Activated B cell treated with CpG ODN at 0.5 μM for 24 hours (primary cell): ENCODE results near the gene PRKAR2A. TPM values are rescaled to one million over a fixed set of nuclear protein-coding genes. Genes with fewer than 3 reads are reported as not detected.
"Not testable (repeated sequence)": the region's sequence is repeated elsewhere in the genome, so short reads cannot be mapped to it uniquely, and the experiment has no call there.

Experiments
- ATAC-seq: fragments of 200-7000 bp; cut with Tn5 transposase; one replicate; pipeline ENCODE4 v1.10.0; 2021; ENCODE audit warnings: low read depth, mild to moderate bottlenecking, moderate library complexity
- CTCF ChIA-PET: fragments of 350-600 bp; sonication (Branson Sonifier 250); formaldehyde crosslinking; loops from one replicate; lab custom pipeline; 2021; ENCODE audit warnings: antibody characterized with exemption; lab: Charles Lee
- POLR2A ChIA-PET: fragments of 350-600 bp; sonication (Branson Sonifier 250); formaldehyde crosslinking; loops from one replicate; lab custom pipeline; 2021; ENCODE audit warnings: antibody characterized with exemption; lab: Charles Lee
- DNase-seq: peaks from one replicate; pipeline ENCODE4 v3.0.0; 2022
- H3K27ac Mint-ChIP-seq: one replicate; pipeline ENCODE4 v1.8.0; 2020; ENCODE audit warnings: mixed read lengths
- H3K27me3 Mint-ChIP-seq: one replicate; pipeline ENCODE4 v1.8.0; 2021; ENCODE audit warnings: mixed read lengths
- H3K36me3 Mint-ChIP-seq: one replicate; pipeline ENCODE4 v1.8.0; 2021; ENCODE audit warnings: low read depth, mixed read lengths
- H3K4me1 Mint-ChIP-seq: one replicate; pipeline ENCODE4 v1.8.0; 2021; ENCODE audit warnings: mixed read lengths
- H3K4me3 Mint-ChIP-seq: one replicate; pipeline ENCODE4 v1.8.0; 2020; ENCODE audit warnings: mild to moderate bottlenecking, mixed read lengths
- H3K9me3 Mint-ChIP-seq: one replicate; pipeline ENCODE4 v1.8.0; 2020; ENCODE audit warnings: mixed read lengths
- intact Hi-C: fragments of 100-400 bp; cut with micrococcal nuclease; formaldehyde crosslinking; loops from one replicate; pipeline ENCODE4 v1.15.1; 2024
- total RNA-seq: library from RNA; stranded (reverse); gene quantifications from 2 replicates; pipeline ENCODE4 v1.2.3, GENCODE V29; 2022
- TF ChIP-seq, protein P1 (sequence below): fragments of 200-600 bp; IDR thresholded peaks from one replicate; pipeline ENCODE4 v1.8.0; 2022; ENCODE audit warnings: antibody characterized with exemption, mild to moderate bottlenecking

PRKAR2A gene
- total RNA-seq, 1 donor from 2014 or later = 28.0 TPM

DNA sequence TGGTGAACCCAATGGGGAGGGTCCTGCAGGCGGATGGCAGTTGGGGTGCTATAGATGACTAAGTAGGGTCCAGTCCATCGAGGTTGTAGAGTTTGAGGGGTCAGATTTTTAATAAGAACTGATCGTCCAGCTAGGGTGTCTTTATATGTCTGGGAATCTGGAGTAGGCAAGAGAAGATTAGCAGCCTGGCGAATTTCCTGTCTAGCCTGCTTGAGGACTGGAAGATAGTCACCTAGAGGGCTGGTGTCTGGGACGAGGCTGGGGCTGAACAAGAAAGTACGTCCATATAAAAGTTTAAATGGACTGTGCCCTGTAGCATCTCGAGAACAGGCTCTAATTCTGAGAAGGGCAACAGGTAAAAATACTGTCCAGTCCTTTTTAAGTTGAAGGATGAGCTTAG is 123.9 kb downstream of the PRKAR2A start:
- Mint-ChIP-seq H3K27ac (no peak overlapping the region), H3K9me3 (no peaks in the 10 kb centered on the region), H3K36me3 (no peaks in the 10 kb centered on the region), H3K27me3 (peaks cover 6% of the 10 kb centered on the region), H3K4me3 (no peak overlapping the region), H3K4me1 (no peaks in the 10 kb centered on the region)
- ChIA-PET POLR2A (no interaction called here), CTCF (no interaction called here)
- TF ChIP-seq, protein P1, sequence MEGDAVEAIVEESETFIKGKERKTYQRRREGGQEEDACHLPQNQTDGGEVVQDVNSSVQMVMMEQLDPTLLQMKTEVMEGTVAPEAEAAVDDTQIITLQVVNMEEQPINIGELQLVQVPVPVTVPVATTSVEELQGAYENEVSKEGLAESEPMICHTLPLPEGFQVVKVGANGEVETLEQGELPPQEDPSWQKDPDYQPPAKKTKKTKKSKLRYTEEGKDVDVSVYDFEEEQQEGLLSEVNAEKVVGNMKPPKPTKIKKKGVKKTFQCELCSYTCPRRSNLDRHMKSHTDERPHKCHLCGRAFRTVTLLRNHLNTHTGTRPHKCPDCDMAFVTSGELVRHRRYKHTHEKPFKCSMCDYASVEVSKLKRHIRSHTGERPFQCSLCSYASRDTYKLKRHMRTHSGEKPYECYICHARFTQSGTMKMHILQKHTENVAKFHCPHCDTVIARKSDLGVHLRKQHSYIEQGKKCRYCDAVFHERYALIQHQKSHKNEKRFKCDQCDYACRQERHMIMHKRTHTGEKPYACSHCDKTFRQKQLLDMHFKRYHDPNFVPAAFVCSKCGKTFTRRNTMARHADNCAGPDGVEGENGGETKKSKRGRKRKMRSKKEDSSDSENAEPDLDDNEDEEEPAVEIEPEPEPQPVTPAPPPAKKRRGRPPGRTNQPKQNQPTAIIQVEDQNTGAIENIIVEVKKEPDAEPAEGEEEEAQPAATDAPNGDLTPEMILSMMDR = no peak
- no peak for DNase-seq
- ATAC-seq = no peak
- intact Hi-C loops = no loop called here

DNA sequence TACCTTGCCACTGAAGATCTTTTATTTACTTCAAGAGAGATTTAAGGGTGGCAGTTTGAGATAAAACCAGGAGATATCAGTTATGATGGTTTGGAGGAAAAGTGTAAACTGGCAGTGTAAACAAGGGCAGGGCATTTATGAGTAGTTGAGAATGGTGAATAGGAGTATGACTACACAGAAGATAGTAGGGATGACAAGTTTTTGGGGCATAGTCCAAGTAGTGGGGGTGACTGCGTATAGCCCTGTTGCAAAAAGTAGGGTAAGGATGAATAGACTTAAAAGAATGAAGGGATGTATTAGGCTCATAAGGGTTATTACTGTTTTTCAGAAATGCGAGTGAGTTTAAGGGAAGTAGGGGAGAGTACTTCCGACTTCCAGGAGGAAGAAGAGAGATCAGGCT is 124.4 kb downstream of the PRKAR2A start:
- POLR2A ChIA-PET, H3K27ac Mint-ChIP-seq, H3K36me3 Mint-ChIP-seq, intact Hi-C loops, CTCF ChIA-PET, DNase-seq, H3K4me3 Mint-ChIP-seq, H3K4me1 Mint-ChIP-seq, H3K27me3 Mint-ChIP-seq, H3K9me3 Mint-ChIP-seq, ATAC-seq: not testable (repeated sequence)

DNA sequence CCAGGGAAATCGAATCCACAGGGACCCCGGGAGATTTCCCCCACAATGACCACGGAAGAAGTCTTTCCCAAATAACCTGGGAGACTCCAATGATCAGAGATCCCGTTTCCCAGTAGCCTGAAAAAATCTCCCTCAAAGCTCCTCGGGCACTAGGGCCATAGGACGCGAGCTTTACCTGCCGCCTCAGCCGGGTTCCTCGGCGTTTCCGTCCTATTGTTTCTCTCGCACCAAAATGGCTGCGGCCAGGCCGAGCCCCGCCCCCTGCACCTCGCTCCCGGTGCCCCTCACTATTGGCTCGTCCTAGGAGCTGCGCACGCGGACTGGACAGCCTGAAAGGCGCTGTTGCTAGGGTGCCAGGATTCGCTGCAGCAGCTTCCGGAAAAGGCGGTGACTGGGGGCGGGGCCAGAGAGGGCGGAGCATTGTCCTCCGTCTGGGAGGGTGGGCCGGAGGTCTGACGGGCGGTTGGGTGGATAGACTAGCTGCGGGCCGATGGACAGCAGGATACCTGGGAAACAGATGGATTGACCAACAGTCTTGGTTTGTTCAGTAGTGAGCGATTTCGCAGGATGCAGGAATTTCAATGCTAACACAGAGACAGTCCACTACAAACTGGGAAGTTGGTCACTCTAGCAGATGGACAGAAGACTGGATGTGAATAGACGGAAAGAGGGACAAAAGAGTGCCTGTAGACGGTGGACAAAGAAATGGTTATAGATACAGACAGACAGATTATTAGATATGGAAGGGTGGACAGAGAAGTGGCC is 130.5 kb downstream of the PRKAR2A start, which contains the start of gene IP6K2:
TSS of gene IP6K2 (minus strand) at position 240 of the 765 bp plus-strand sequence. CDS start 21,930 bp downstream, outside the sequence.
- CTCF ChIA-PET = interaction anchor here (1.0 to 1.4 kb wide), 2 partner anchors 19 to 281 kb away, joined by 3 read pairs; no protein-coding TSS in a partner anchor
- peak within 1 kb of the TSS; percentile 94 for H3K27ac Mint-ChIP-seq
- ATAC-seq (peak; percentile 99), DNase-seq (peak; percentile 98)
- intact Hi-C loops = loop anchor here (1.0 to 10.0 kb wide), 9 partner anchors 32 to 1605 kb away; partner anchors contain the start of genes ARIH2, ATRIP, CCDC51 and HYAL2
- H3K36me3 Mint-ChIP-seq = peaks cover 30% of the 10 kb centered on the region
- POLR2A ChIA-PET = interaction anchor here (0.6 to 1.6 kb wide), 17 partner anchors 9 to 629 kb away, joined by 3 to 13 read pairs (median 5); partner anchors contain the start of genes ARIH2, IMPDH2, NCKIPSD and NDUFAF3
- peaks cover 4% of the 10 kb centered on the region for H3K27me3 Mint-ChIP-seq
- TF ChIP-seq, protein P1 = no peak
- no peaks in the 10 kb centered on the region for H3K9me3 Mint-ChIP-seq
- peaks cover 37% of the 10 kb centered on the region for H3K4me1 Mint-ChIP-seq
- peak within 1 kb of the TSS; percentile 98 for H3K4me3 Mint-ChIP-seq

DNA sequence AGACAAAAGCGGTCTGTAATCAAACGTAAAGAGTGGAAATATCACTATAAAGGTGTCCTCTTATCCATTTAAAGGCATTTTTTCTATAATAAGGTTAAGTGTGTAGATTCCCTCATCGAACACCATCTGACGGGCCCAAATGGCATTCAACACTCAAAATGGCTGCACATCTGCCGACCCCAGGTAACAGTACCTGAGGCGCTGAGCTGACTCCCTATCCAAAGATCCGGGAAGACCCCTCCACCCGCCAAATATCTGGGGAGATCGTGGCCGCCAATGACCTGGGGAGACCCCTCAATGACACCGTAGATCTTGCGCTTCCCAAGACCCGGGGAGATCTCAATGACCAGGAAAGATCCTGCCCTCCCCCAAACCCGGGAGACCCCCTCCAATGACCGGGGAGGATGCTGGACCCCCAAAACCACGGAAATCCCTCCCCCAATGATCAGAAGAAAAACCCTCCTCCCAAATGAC is 131.1 kb downstream of the PRKAR2A start:
- Mint-ChIP-seq H3K27me3 (peaks cover 4% of the 10 kb centered on the region), H3K4me3 (peak overlapping the region; percentile 98), H3K36me3 (peaks cover 34% of the 10 kb centered on the region), H3K9me3 (no peaks in the 10 kb centered on the region), H3K27ac (peak overlapping the region; percentile 94), H3K4me1 (peaks cover 41% of the 10 kb centered on the region)
- intact Hi-C loops = loop anchor here (2.0 to 10.0 kb wide), 6 partner anchors 182 to 1606 kb away; partner anchors contain the start of genes ARIH2, ATRIP, CCDC51 and HYAL2
- DNase-seq = peak; percentile 26
- CTCF ChIA-PET = interaction anchor here (1.0 to 1.4 kb wide), 2 partner anchors 20 to 280 kb away, joined by 3 read pairs; no protein-coding TSS in a partner anchor
- TF ChIP-seq, protein P1 = no peak
- no peak for ATAC-seq
- POLR2A ChIA-PET = interaction anchor here (0.6 to 1.6 kb wide), 17 partner anchors 8 to 628 kb away, joined by 3 to 13 read pairs (median 5); partner anchors contain the start of genes ARIH2, NDUFAF3, NME6 and PRKAR2A

DNA sequence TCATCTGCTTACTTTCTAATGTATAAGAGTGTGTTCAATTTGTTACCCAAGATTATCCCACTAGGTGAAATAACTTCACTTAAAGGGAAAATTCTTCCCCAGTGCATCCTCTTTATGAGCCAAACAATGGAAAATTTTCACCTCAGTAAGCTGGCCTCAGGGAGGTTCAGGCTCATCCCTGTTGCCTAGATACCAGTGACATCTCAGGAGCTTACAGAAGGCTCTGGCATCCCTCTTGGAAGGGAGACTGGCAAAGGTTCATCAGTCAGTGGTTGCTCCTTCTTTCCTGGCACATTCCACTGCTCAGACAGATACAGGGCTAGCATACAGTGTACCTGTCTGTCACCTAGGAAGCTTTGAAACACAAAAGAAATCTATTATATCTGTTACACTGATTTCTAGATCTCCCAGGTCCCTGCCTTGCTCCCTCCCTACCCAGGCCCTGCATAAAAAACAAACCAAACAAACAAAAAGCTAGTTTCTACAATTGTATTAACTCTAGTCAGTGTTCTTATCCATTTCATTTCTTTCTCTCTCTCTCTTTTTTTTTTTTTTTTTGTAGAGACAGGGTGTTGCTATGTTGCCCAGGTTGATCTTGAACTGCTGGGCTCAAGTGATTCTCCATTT is 132.4 kb downstream of the PRKAR2A start:
- Mint-ChIP-seq H3K4me1 (peaks cover 46% of the 10 kb centered on the region), H3K4me3 (peak overlapping the region; percentile 98), H3K36me3 (peaks cover 44% of the 10 kb centered on the region), H3K27me3 (peaks cover 4% of the 10 kb centered on the region), H3K9me3 (no peaks in the 10 kb centered on the region), H3K27ac (no peak overlapping the region)
- no peak for ATAC-seq
- ChIA-PET CTCF (no interaction called here), POLR2A (interaction anchor here (1.1 kb wide), 1 partner anchor 58 kb away, joined by 3 read pairs; no protein-coding TSS in a partner anchor)
- TF ChIP-seq, protein P1 = no peak
- no peak for DNase-seq
- intact Hi-C loops = loop anchor here (5.0 to 10.0 kb wide), 3 partner anchors 270 to 1607 kb away; partner anchors contain the start of genes ATRIP, CCDC51, HYAL2 and RHOA
